Measurements from ENCODE around the gene SCARB1. TPM values are rescaled to one million over a fixed set of nuclear protein-coding genes. Genes with fewer than 3 reads are reported as not detected.

Gene SCARB1
- total and polyA plus RNA-seq, 2 experiments from 2014 or later = 31.0 to 62.5 TPM

- Histone ChIP-seq H3K27me3 (ENCODE audit: insufficient read depth) (no peaks in the 10 kb centered on the region), H3K79me2 (replicated peaks; ENCODE audit: insufficient read depth) (peaks cover 61% of the 10 kb centered on the region), H2AFZ (no peak overlapping the region), H3F3A (replicated peaks; ENCODE audit: low read depth) (peaks cover 15% of the 10 kb centered on the region; the same call in 1 of the 2 replicates), H3K4me2 (no peak overlapping the region), H3K4me1 (ENCODE audit: insufficient read depth) (peaks cover 42% of the 10 kb centered on the region), H3K9me2 (ENCODE audit: insufficient read depth) (no peaks in the 10 kb centered on the region), H3K36me3 (ENCODE audit: insufficient read depth) (no peaks in the 10 kb centered on the region; the same call in 1 of the 2 replicates), H3K4me3 (no peak overlapping the region), H4K20me1 (replicated peaks; ENCODE audit: insufficient read depth) (peaks cover 3% of the 10 kb centered on the region), H3K27ac (ENCODE audit: low read depth) (peak overlapping the region; percentile 70; the same call in 1 of the 2 replicates)
- ATAC-seq = no peak
- no peaks in the 10 kb centered on the region for H3K9me3 Mint-ChIP-seq
- TF ChIP-seq POLR2AphosphoS5 (IDR thresholded peaks at IDR 0.05; ENCODE audit: low read depth) = no peak
- no peak for TF ChIP-seq STAT1 (IDR thresholded peaks at IDR 0.05; ENCODE audit: unreplicated experiment)
- no peak for TF ChIP-seq JUNB (IDR thresholded peaks at IDR 0.05; ENCODE audit: unreplicated experiment)
- TF ChIP-seq ETS1 (IDR thresholded peaks at IDR 0.05) = no peak
- TF ChIP-seq ZNF462 (CRISPR knock-in tag; IDR thresholded peaks at IDR 0.05) = no peak
- TF ChIP-seq ZNF114 (CRISPR knock-in tag; IDR thresholded peaks at IDR 0.05) = no peak
- TF ChIP-seq CREB1 (CRISPR knock-in tag; IDR thresholded peaks at IDR 0.05; ENCODE audit: low read depth) = no peak
- no peak for TF ChIP-seq EZH2phosphoT487 (IDR thresholded peaks at IDR 0.05; ENCODE audit: unreplicated experiment)
- no peak for TF ChIP-seq EZH2 (IDR thresholded peaks at IDR 0.05; ENCODE audit: low read depth, unreplicated experiment)
- TF ChIP-seq CTCF (conservative IDR thresholded peaks at IDR 0.05; ENCODE audit: low read depth in 2 of 2) = no peak
- peaks cover 10% of the 10 kb centered on the region; the same call in 1 of the 3 replicates for H3K36me3 Mint-ChIP-seq (ENCODE audit: low read depth)
- 0 out of 2 replicates have a peak overlapping the region, but pooled peaks have one; percentile 29 for H3K27ac Mint-ChIP-seq
- no peak overlapping the region for H3K4me3 Mint-ChIP-seq
- no peak for DNase-seq (ENCODE audit: low spot score)
- peaks cover 5% of the 10 kb centered on the region for H3K27me3 Mint-ChIP-seq (ENCODE audit: insufficient read depth, low read depth, poor library complexity)
- peaks cover 39% of the 10 kb centered on the region for H3K4me1 Mint-ChIP-seq
These were observed 35.2 kb downstream of the SCARB1 start for GRCh38 chr12:124828264-124829007.

Measured in GM23338 (cell line).